Naive thymus-derived CD8-positive, alpha-beta T cell (primary cell): ENCODE measurements around the gene EYS. TPM values are rescaled to one million over a fixed set of nuclear protein-coding genes. Genes with fewer than 3 reads are reported as not detected.
"Not testable (repeated sequence)": the region's sequence is repeated elsewhere in the genome, so short reads cannot be mapped to it uniquely, and the experiment has no call there.

Source experiments
- ATAC-seq, 2 donors: fragments of 150-1000 bp; cut with Tn5 transposase in 1 of 2; sonication (Bioruptor Pico), chemical (Tn5 transposase) in 1 of 2; 1 replicate in 1 of 2; 2 replicates in 1 of 2; pipeline ENCODE4 v1.10.0; 2021; ENCODE audit warnings: mild to moderate bottlenecking in 2 of 2, moderate library complexity in 2 of 2
- POLR2A ChIA-PET: fragments of 350-600 bp; sonication (Branson Sonifier 250); formaldehyde crosslinking; loops from one replicate; lab custom pipeline; 2021; ENCODE audit warnings: antibody characterized with exemption; lab: Charles Lee
- DNase-seq, 10 donors: peaks; one replicate each; pipeline versions ENCODE4 v3.0.0 to v3.0.0-alpha.2; 2020 to 2022
- H3K27ac Mint-ChIP-seq, 10 donors: one replicate each; pipeline ENCODE4 v1.8.0; 2020 to 2022; ENCODE audit warnings: mild to moderate bottlenecking in 10 of 10, mixed read lengths in 10 of 10, moderate library complexity in 4 of 10, inconsistent platforms in 1 of 10
- H3K27me3 Mint-ChIP-seq, 5 donors: one replicate each; pipeline ENCODE4 v1.8.0; 2021 to 2022; ENCODE audit warnings: mixed read lengths in 5 of 5
- H3K36me3 Mint-ChIP-seq, 3 donors: one replicate each; pipeline ENCODE4 v1.8.0; 2020 to 2022; ENCODE audit warnings: mixed read lengths in 3 of 3, mild to moderate bottlenecking in 2 of 3, inconsistent platforms in 1 of 3
- H3K4me1 Mint-ChIP-seq, 4 donors: one replicate each; pipeline ENCODE4 v1.8.0; 2021 to 2022; ENCODE audit warnings: mixed read lengths in 4 of 4
- H3K4me3 Mint-ChIP-seq, 10 donors: one replicate each; pipeline ENCODE4 v1.8.0; 2020 to 2022; ENCODE audit warnings: mild to moderate bottlenecking in 10 of 10, mixed read lengths in 10 of 10, moderate library complexity in 6 of 10, inconsistent platforms in 1 of 10
- H3K9me3 Mint-ChIP-seq, 9 donors: one replicate each; pipeline ENCODE4 v1.8.0; 2020 to 2022; ENCODE audit warnings: mixed read lengths in 9 of 9, mild to moderate bottlenecking in 3 of 9, inconsistent platforms in 1 of 9, moderate library complexity in 1 of 9
- polyA plus RNA-seq, 3 donors: library from polyadenylated mRNA; unstranded; fragments of 300-500 nt; fragmentation: Illumina TruSeq; gene quantifications; one replicate each; pipeline ENCODE4 v1.2.3, GENCODE V29; 2021
- total RNA-seq, 8 experiments: library from RNA in 2 of 8; stranded (reverse) in 2 of 8; gene quantifications; one replicate each; pipeline ENCODE4 v1.2.3 and lab custom pipeline; 2021 to 2026

EYS gene
- total and polyA plus RNA-seq, 5 experiments from 2014 or later: 0.07 to 0.09 TPM; not detected in 3

DNA sequence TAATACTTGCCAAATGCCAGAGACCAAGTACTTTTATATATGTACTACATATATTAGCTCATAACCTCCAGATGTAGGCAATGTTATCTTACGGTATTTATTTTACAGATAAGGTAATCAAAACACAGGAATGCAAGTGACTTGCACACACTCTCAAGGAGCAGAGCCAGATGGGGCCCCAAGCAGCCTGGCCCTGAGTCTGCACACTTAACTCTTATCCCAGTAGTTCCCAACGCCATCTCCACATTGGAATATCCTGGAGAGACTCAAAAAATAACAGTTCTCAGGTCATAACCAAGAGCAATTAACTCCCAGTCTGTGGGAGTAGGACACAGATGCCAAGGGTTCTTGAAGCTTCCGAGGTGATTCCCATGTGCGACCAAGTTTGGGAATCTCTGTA, 1672.7 kb downstream of the EYS start:
- DNase-seq (no peak), ATAC-seq (no peak)
- Mint-ChIP-seq H3K9me3 (peaks cover 0 to 11% (median 4%) of the 10 kb centered on the region in 9 donors), H3K36me3 (no peaks in the 10 kb centered on the region), H3K27me3 (no peaks in the 10 kb centered on the region), H3K27ac (no peak overlapping the region), H3K4me3 (no peak overlapping the region), H3K4me1 (no peaks in the 10 kb centered on the region)
- POLR2A ChIA-PET: no interaction called here

DNA sequence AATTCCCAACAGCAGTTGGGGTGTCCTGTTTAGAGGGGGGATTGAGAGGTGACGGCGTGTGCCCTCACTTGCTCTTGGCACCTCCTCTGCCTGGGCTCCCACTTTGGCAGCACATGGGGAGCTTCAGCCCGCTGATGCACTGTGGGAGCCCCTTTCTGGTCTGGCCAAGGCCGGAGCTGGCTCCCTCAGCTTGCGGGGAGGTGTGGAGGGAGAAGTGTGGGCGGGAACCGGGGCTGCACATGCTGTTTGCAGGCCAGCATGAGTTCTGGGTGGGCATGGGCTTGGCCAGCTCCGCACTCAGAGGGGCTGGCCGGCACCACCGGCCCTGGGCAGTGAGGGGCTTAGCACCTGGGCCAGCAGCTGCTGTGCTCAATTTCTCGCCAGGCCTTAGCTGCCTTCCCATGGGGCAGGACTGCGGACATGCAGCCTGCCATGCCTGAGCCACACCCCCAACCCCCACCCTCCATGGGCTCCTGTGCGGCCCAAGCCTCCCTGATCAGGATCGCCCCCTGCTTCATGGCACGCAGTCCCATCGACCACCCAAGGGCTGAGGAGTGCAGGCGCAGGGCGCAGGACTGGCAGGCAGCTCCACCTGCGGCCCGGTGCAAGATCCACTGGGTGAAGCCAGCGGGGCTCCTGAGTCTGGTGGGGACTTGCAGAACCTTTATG, 1675.9 kb downstream of the EYS start:
- not testable (repeated sequence) for ATAC-seq

GRCh38 chr6:64023693-64024092, 1683.3 kb downstream of the EYS start:
- Mint-ChIP-seq H3K27ac (no peak overlapping the region), H3K36me3 (no peaks in the 10 kb centered on the region), H3K4me3 (no peak overlapping the region), H3K9me3 (peaks cover 0 to 11% (median 3%) of the 10 kb centered on the region in 9 donors), H3K27me3 (no peaks in the 10 kb centered on the region), H3K4me1 (no peaks in the 10 kb centered on the region)
- no peak for DNase-seq
- POLR2A ChIA-PET: no interaction called here
- no peak for ATAC-seq

More for the DNA sequence above, 1675.9 kb downstream of the EYS start:
- H3K4me3 Mint-ChIP-seq, H3K27ac Mint-ChIP-seq, H3K27me3 Mint-ChIP-seq, DNase-seq, H3K36me3 Mint-ChIP-seq, POLR2A ChIA-PET, H3K4me1 Mint-ChIP-seq: not testable (repeated sequence)
- H3K9me3 Mint-ChIP-seq: peaks cover 0 to 11% (median 5%) of the 10 kb centered on the region in 9 donors

- Mint-ChIP-seq H3K27ac (no peak overlapping the region), H3K27me3 (peaks cover 0 to 3% (median 0%) of the 10 kb centered on the region in 5 donors), H3K4me3 (no peak overlapping the region), H3K4me1 (no peaks in the 10 kb centered on the region), H3K9me3 (peaks cover 0 to 12% (median 4%) of the 10 kb centered on the region in 9 donors), H3K36me3 (no peaks in the 10 kb centered on the region)
- ATAC-seq: no peak
- no peak for DNase-seq
- POLR2A ChIA-PET: no interaction called here
Measured at GRCh38 chr6:64014595-64014994, 1692.4 kb downstream of the EYS start.

DNA sequence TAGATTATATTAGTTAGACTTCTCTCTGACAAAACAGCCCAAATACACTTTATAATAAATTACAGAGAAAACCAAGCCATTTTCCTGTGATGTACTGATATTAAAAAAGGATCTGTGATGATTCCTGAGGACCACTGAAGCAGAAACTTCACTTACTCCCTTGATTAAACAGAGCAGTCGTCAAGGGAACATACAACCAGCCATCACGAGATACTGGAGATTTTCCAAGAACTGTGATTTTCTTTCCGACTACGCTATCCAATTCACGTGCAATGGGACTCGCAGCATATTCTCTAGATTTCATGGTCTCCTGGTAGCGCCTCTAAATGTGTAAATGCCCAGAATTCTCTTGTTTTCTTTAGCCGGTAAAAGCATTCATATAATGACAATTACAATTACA, 1694.0 kb downstream of the EYS start:
- DNase-seq (no peak), ATAC-seq (no peak)
- Mint-ChIP-seq H3K4me1 (no peaks in the 10 kb centered on the region), H3K27ac (no peak overlapping the region), H3K27me3 (peaks cover 0 to 4% (median 0%) of the 10 kb centered on the region in 5 donors), H3K4me3 (no peak overlapping the region), H3K9me3 (peaks cover 0 to 16% (median 5%) of the 10 kb centered on the region in 9 donors), H3K36me3 (no peaks in the 10 kb centered on the region)
- POLR2A ChIA-PET: no interaction called here

DNA sequence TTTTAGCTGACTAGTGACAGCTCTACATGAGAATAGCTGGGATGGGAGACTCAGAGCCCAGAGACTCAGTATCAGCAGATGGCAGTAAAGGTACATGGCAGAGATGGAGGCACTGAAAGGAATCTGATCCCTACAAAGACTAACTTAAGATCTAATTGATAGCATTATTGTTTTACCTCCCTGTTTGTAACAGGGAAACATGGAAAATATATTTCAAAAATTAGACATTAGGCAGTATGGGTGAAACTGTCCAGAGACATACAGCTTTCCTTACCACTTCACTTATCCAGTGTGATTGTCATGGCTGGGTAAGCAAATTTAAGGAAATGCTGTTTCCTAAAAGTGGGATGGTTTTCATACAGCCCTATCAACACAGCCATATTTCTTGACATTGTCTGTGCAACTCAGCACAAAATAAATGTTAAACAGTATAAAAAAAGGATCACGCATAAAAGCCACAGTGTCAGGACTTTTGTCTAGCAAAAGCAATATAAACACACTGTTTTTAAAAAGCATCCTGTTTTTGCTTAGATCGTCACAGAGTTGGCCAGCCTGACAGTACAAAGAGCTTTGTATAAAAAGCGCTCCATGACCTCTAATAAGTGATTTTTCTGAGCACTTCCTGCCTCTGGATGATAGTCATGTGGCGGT, 1694.5 kb downstream of the EYS start:
- Mint-ChIP-seq H3K27ac (no peak overlapping the region), H3K4me1 (no peaks in the 10 kb centered on the region), H3K36me3 (no peaks in the 10 kb centered on the region), H3K27me3 (peaks cover 0 to 4% (median 0%) of the 10 kb centered on the region in 5 donors), H3K4me3 (no peak overlapping the region), H3K9me3 (peaks cover 2 to 20% (median 7%) of the 10 kb centered on the region in 9 donors)
- POLR2A ChIA-PET: no interaction called here
- ATAC-seq (no peak), DNase-seq (no peak)

DNA sequence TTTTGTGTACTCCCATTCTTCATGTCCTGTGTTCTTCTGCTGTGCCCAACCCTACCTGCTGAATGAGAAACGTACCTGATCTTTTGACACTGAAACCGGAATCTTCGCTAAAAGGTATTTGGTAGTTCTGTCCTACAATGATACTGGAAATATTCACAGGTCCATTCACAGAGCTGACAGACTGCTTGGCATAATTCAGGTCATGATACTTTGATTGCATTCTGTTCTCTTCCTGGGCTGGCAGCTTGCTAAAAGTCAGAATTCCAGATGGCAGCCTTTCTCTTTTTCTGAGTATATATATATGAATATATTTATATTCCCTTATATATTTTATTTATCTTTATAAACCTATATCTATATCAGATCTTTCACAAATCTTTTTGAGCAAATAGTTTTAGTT, 1696.4 kb downstream of the EYS start:
- DNase-seq (no peak), ATAC-seq (no peak)
- H3K27me3 Mint-ChIP-seq: peaks cover 0 to 4% (median 0%) of the 10 kb centered on the region in 5 donors
- POLR2A ChIA-PET: no interaction called here
- no peak overlapping the region for H3K4me3 Mint-ChIP-seq
- no peak overlapping the region for H3K27ac Mint-ChIP-seq
- no peaks in the 10 kb centered on the region for H3K4me1 Mint-ChIP-seq
- H3K9me3 Mint-ChIP-seq: peaks cover 2 to 32% (median 7%) of the 10 kb centered on the region in 9 donors
- no peaks in the 10 kb centered on the region for H3K36me3 Mint-ChIP-seq

DNA sequence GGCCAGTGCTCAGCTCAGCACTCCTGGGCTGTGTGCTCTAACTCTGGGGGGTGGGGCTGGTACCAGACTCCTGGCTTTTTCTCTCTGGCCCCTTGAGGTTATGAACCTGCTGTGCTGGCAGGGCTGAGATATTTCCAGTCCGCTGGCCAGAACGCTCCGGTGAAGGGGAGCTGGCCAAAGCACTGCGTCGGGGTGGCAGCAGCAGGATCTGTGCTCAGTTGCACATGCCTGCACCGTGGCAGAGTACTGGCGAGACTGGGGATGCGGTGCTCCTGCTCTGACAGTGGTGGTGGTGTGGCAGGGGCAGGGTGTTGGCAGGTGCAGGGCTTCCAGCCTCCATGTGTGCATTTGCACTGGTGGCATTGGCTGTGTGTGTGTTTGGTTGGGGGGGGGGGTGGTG, 1697.0 kb downstream of the EYS start:
- DNase-seq (no peak), ATAC-seq (no peak)
- no peak overlapping the region for H3K27ac Mint-ChIP-seq
- no peak overlapping the region for H3K4me3 Mint-ChIP-seq
- POLR2A ChIA-PET: no interaction called here
- no peaks in the 10 kb centered on the region for H3K36me3 Mint-ChIP-seq
- no peaks in the 10 kb centered on the region for H3K4me1 Mint-ChIP-seq
- H3K27me3 Mint-ChIP-seq: peaks cover 0 to 4% (median 0%) of the 10 kb centered on the region in 5 donors
- peaks cover 3 to 32% (median 7%) of the 10 kb centered on the region in 9 donors for H3K9me3 Mint-ChIP-seq

DNA sequence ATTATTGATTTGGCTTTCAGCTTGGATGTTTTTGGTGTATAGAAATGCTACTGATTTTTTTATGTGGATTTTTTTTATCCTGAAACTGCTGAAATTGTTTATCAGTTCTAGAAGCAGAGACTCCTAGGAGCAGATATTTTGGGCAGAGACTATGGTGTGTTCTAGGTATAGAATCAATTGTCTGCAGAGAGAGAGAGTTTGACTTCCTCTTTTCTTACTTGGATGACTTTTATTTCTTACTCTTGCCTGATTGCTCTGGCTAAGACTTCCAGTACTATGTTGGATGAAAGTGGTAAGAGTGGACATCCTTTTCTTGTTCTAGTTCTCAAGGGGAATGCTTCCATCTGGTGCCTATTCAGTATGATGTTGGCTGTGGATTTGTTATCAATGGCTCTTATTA, 1700.8 kb downstream of the EYS start:
- peaks cover 0 to 4% (median 0%) of the 10 kb centered on the region in 5 donors for H3K27me3 Mint-ChIP-seq
- DNase-seq (no peak), ATAC-seq (no peak)
- no peak overlapping the region for H3K4me3 Mint-ChIP-seq
- H3K9me3 Mint-ChIP-seq: peaks cover 5 to 32% (median 9%) of the 10 kb centered on the region in 9 donors
- H3K36me3 Mint-ChIP-seq: no peaks in the 10 kb centered on the region
- H3K4me1 Mint-ChIP-seq: no peaks in the 10 kb centered on the region
- no peak overlapping the region for H3K27ac Mint-ChIP-seq
- POLR2A ChIA-PET: no interaction called here

- Mint-ChIP-seq H3K9me3 (peaks cover 0 to 12% (median 6%) of the 10 kb centered on the region in 9 donors), H3K36me3 (no peaks in the 10 kb centered on the region), H3K4me1 (no peaks in the 10 kb centered on the region), H3K27ac (no peak overlapping the region), H3K27me3 (no peaks in the 10 kb centered on the region), H3K4me3 (no peak overlapping the region)
- no peak for ATAC-seq
- no peak for DNase-seq
- POLR2A ChIA-PET: no interaction called here
Measured at GRCh38 chr6:64000818-64001491, 1706.1 kb downstream of the EYS start.

DNA sequence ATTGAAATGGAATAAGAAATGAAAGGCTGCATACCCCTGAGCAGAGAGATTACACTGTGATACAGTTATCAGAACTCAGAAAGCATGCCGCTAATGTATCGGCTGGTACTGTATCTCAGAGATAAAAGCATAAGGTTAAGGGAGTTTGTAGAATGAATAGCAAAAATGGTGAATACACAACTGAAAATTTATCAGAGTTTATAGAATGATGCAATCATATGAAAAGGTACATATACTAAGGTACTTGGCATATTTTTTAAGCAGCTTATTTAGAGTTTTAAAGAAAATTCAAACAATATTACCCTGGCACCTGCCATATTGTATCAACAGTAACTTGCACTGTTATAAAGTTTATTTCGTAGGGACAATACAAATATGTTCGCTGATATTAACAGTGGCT, 1707.4 kb downstream of the EYS start:
- Mint-ChIP-seq H3K27ac (no peak overlapping the region), H3K36me3 (no peaks in the 10 kb centered on the region)

DNA sequence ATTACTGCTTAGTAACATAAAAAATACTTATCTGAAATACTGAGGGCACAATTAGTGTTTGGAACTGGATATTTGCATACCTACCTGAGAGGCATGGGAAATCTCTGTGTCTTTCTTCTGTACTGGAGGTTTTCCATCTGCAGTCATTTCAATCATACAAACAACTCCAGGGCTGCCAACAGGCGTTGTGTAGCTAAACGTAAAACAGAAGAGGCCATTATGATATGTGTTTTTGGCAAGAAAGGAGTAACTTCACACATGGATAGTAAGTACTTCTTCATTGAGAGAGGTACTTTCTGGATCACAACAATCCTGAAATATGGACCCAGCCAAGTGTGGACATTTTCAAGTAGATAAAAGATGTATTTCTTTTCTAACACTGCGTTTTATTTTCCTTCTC, 1708.0 kb downstream of the EYS start:
- no peak for ATAC-seq
- peaks cover 0 to 7% (median 2%) of the 10 kb centered on the region in 9 donors for H3K9me3 Mint-ChIP-seq
- POLR2A ChIA-PET: no interaction called here
- no peaks in the 10 kb centered on the region for H3K36me3 Mint-ChIP-seq
- no peaks in the 10 kb centered on the region for H3K4me1 Mint-ChIP-seq
- no peaks in the 10 kb centered on the region for H3K27me3 Mint-ChIP-seq
- DNase-seq: no peak
- H3K27ac Mint-ChIP-seq: no peak overlapping the region
- H3K4me3 Mint-ChIP-seq: no peak overlapping the region

More for the DNA sequence above, 1707.4 kb downstream of the EYS start:
- DNase-seq (no peak), ATAC-seq (no peak)
- Mint-ChIP-seq H3K4me1 (no peaks in the 10 kb centered on the region), H3K27me3 (no peaks in the 10 kb centered on the region), H3K9me3 (peaks cover 0 to 8% (median 3%) of the 10 kb centered on the region in 9 donors), H3K4me3 (no peak overlapping the region)
- POLR2A ChIA-PET: no interaction called here

- Mint-ChIP-seq H3K27ac (no peak overlapping the region), H3K4me1 (no peaks in the 10 kb centered on the region), H3K36me3 (no peaks in the 10 kb centered on the region), H3K4me3 (no peak overlapping the region), H3K9me3 (peaks cover 0 to 7% (median 1%) of the 10 kb centered on the region in 9 donors), H3K27me3 (no peaks in the 10 kb centered on the region)
- ATAC-seq (no peak), DNase-seq (no peak)
- POLR2A ChIA-PET: no interaction called here
Measured at GRCh38 chr6:63997734-63998133, 1709.3 kb downstream of the EYS start.
